GM12864 (cell line): ENCODE results near the gene CORIN.

Experiments used
- DNase-seq: peaks from one replicate; pipeline ENCODE4 v3.0.0-alpha.2; 2011; ENCODE audit warnings: low read depth
- H3K4me3 ChIP-seq: 2 replicates; pipeline ENCODE4 v1.5.1; 2011; ENCODE audit warnings: mild to moderate bottlenecking, low read depth, low read length, control low read depth
- TF ChIP-seq, protein P1 (sequence below): IDR thresholded peaks from 2 replicates; pipeline ENCODE4 v1.5.1; 2011; ENCODE audit warnings: low read depth, mild to moderate bottlenecking, moderate library complexity, low read length, control low read depth, inconsistent platforms; ENCODE audit errors: missing control alignments

CORIN gene

DNA sequence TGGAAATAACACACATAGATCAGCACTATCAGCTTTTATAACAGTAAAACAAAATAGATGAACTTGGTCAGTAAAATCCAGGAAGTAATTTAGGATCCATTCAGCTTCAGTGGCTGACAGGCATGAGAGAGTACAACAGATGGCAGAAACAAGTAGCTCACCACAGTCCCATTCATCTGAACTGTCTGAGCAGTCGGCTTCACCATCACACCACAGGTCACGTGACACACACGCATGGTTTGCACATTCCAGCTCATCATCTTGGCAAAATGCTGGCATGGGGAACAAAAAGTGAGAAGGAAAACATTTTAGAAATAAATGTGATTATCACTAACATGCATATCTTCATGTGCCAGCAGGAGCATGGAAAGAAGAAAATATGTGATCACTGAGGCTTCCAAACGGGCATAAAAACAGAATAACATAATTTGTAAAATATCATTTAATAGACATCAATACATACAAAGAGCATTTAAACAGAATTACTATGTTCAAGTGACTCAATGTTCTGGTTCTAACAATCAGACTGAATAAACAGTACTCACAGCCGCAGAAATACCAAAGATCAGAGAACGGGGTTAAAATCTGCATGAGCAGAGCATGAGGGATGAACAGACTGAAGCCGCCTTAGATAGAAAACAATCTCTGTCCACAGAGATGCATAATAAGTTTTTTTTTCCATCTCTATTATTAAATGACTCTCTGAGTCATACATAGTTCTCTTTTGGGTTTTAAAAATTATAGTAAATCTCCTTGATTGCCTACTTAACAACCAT, 194.7 kb downstream of the CORIN start:
- TF ChIP-seq, protein P1, sequence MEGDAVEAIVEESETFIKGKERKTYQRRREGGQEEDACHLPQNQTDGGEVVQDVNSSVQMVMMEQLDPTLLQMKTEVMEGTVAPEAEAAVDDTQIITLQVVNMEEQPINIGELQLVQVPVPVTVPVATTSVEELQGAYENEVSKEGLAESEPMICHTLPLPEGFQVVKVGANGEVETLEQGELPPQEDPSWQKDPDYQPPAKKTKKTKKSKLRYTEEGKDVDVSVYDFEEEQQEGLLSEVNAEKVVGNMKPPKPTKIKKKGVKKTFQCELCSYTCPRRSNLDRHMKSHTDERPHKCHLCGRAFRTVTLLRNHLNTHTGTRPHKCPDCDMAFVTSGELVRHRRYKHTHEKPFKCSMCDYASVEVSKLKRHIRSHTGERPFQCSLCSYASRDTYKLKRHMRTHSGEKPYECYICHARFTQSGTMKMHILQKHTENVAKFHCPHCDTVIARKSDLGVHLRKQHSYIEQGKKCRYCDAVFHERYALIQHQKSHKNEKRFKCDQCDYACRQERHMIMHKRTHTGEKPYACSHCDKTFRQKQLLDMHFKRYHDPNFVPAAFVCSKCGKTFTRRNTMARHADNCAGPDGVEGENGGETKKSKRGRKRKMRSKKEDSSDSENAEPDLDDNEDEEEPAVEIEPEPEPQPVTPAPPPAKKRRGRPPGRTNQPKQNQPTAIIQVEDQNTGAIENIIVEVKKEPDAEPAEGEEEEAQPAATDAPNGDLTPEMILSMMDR, result no peak
- no peak overlapping the region for H3K4me3 ChIP-seq
- no peak for DNase-seq

DNA sequence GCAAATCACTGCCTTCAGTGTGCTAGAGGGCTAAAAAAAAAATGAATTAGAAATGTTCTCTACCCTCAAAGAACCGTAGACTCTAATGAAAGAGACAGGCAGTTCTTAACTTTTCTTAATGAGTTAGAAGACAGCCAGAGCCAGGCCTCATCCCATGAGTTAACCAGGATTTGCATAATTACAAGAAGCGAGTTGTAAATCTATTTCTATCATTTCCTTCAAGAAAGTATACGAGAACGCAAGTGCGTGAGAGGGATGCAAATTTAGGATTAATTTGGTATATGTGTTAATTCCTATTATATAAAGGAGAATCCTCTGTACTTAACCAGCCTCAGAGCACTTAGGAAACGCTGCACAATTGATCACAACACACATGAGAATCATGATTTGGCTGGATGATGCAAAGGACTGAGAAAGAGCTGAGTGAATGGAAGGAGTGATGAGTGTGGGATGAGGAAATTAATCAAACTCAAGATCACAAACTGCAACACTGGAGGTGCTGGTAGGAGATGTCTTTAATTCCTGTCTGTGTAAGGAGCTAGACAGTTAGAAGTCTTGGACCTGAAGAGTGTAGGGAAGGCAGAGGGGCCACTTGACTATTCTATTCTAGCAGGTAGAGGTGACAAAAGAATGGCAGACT, 195.6 kb downstream of the CORIN start:
- no peak for DNase-seq
- TF ChIP-seq, protein P1, result no peak
- no peak overlapping the region for H3K4me3 ChIP-seq

DNA sequence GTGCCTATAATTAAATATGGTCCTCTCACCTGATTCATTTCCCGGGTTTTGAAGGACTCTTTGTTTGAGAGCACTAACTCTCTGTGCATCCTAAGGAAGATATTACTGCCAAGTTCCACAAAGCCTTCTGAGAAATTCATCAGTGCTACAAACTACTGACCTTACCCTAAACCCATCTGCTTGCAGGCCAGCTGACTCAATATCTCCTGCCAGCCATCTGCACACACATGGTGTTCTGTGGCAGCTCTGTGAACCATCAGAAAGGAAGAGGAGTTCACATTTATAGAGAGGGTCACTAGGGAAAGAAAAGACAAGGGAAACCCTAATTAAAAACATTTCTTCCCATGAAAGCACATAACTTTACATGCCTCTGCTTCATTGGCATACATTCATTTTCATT, 196.1 kb downstream of the CORIN start:
- DNase-seq, result no peak

DNA sequence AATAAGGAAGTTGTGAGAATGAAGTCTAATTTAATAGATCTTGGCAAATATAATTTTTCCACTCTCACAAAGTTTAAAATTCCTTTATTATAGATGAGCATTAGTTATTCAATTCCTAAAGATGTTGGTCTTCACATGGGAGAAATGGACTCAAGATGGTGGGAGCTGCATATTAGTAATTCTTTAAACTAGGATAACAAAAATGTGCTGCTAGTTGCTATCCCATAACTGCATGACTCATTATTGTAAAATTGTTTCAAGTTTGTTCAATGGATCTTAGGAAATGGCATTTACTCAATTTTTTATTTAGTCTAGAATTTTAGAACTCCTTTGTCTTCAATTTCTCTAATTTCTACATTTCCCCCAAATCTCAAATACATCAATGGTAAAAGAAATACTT, 197.0 kb downstream of the CORIN start:
- TF ChIP-seq, protein P1, result no peak
- H3K4me3 ChIP-seq, result no peak overlapping the region
- DNase-seq, result no peak

More for the DNA sequence above, 196.1 kb downstream of the CORIN start:
- TF ChIP-seq, protein P1, result no peak
- H3K4me3 ChIP-seq, result no peak overlapping the region

DNA sequence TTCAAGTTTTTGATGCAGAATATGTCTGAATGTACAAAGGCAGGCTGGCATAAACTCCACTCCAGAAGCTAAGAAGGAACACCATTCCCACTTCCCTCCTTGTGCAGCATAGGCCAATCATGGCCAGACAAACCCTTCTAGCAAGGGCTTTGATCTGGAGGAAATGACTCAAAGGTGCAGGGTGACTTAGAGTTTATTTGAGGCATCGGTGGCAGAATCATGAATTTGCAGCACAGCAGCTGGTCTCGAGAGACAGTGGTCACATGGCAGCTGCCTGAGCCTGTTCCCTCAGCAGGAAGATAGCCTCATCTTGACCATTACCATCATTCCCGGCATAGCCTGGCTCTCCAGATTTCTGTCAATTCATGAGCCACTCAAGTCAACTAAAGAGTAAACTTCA, 198.3 kb downstream of the CORIN start:
- H3K4me3 ChIP-seq, result no peak overlapping the region
- DNase-seq, result no peak
- TF ChIP-seq, protein P1, result no peak

DNA sequence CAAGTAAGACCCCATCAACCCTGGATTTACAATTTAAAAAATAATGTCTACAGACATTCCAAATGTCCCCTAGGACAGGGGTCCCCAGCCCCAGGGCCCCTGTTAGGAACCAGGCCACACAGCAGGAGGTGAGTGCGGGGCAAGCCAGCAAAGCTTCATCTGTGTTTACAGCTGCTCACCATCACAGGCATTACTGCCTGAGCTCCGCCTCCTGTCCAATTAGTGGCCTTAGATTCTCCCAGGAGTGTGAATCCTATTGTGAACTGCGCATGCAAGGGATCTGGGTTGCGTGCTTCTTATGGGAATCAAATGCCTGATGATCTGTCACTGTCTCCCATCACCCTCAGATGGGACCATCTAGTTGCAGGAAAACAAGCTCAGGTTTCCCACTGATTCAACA, 206.7 kb downstream of the CORIN start:
- no peak for DNase-seq
- TF ChIP-seq, protein P1, result no peak
- H3K4me3 ChIP-seq, result no peak overlapping the region
